GM18909 (cell line): ENCODE results near the gene MAN2A1.

Experiments
- ATAC-seq: cut with Tn5 transposase; IDR thresholded peaks from one replicate; pipeline ENCODE4 v1.9.1; 2021; ENCODE audit warnings: mild to moderate bottlenecking; ENCODE audit not compliant: unreplicated experiment, poor library complexity

MAN2A1 gene

GRCh38 chr5:109898269-109899162 is 208.8 kb downstream of the MAN2A1 start:
- ATAC-seq = no peak

GRCh38 chr5:109899163-109899535 is 209.4 kb downstream of the MAN2A1 start:
- no peak for ATAC-seq

- ATAC-seq = no peak
Observed at GRCh38 chr5:109900461-109900860, 210.7 kb downstream of the MAN2A1 start.

GRCh38 chr5:109900911-109901627 is 211.3 kb downstream of the MAN2A1 start:
- no peak for ATAC-seq

GRCh38 chr5:109901628-109901981 is 211.9 kb downstream of the MAN2A1 start:
- ATAC-seq = no peak

GRCh38 chr5:109903061-109903460 is 213.3 kb downstream of the MAN2A1 start:
- no peak for ATAC-seq

- no peak for ATAC-seq
Observed at GRCh38 chr5:109905906-109906305, 216.2 kb downstream of the MAN2A1 start.

GRCh38 chr5:109907189-109907588 is 217.5 kb downstream of the MAN2A1 start:
- ATAC-seq = no peak

GRCh38 chr5:109907731-109908130 is 218.0 kb downstream of the MAN2A1 start:
- ATAC-seq = no peak

- no peak for ATAC-seq
Observed at GRCh38 chr5:109908366-109908765, 218.6 kb downstream of the MAN2A1 start.

- peak; percentile 51 for ATAC-seq
Observed at GRCh38 chr5:109910874-109911273, 221.1 kb downstream of the MAN2A1 start.

GRCh38 chr5:109911731-109912130 is 222.0 kb downstream of the MAN2A1 start:
- ATAC-seq = no peak

GRCh38 chr5:109914906-109915305 is 225.2 kb downstream of the MAN2A1 start:
- ATAC-seq = no peak

GRCh38 chr5:109916481-109917153 is 226.9 kb downstream of the MAN2A1 start:
- ATAC-seq = no peak
